Glomerular visceral epithelial cell (primary cell): ENCODE measurements around the gene RPS21.

ENCODE experiments used
- DNase-seq: peaks from one replicate; pipeline ENCODE4 v3.0.0-alpha.2; 2016; ENCODE audit errors: extremely low spot score

RPS21 gene

DNA sequence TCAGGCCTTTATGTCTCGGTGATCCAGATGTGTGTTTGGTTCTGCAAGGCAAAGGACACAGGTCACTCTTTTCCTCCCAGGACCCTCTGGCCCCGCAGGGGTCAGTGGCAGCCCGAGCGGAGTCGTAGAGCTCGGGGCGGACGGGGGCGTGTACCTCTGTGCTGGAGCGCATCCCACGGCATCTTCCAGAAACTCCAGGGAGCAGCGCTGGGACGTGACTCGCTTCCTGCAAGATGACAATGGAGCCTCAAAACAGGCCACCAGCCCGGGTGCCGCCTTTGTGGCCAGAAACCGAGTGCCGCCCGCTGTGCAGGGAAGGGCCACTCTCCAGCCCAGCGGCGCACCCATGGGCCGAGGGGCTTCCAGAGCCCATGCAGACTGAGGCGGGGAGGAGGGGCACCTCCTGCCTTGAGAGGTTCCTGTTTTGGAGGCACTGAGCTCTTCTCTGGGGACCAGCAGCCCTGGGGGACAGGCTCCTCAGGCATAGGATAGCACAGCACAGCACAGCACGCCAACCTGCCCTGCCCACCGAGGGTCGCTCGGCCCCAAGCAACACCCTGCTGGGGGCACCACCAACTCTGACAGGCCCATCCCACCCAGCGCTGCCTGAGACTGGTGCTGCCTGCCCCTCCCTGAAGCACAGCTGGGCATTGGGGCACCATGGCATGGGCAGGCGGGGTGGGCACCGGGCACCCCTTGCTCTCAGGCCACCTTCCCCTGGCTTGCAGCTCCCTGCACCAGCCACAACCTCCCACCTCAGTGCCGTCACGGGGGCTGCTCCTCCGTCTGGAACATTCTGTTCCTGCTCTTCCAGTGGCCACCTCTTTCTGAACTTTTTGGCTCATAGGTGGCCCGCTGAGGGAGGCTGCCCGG is 9.7 kb downstream of the RPS21 start:
- no peak for DNase-seq

DNA sequence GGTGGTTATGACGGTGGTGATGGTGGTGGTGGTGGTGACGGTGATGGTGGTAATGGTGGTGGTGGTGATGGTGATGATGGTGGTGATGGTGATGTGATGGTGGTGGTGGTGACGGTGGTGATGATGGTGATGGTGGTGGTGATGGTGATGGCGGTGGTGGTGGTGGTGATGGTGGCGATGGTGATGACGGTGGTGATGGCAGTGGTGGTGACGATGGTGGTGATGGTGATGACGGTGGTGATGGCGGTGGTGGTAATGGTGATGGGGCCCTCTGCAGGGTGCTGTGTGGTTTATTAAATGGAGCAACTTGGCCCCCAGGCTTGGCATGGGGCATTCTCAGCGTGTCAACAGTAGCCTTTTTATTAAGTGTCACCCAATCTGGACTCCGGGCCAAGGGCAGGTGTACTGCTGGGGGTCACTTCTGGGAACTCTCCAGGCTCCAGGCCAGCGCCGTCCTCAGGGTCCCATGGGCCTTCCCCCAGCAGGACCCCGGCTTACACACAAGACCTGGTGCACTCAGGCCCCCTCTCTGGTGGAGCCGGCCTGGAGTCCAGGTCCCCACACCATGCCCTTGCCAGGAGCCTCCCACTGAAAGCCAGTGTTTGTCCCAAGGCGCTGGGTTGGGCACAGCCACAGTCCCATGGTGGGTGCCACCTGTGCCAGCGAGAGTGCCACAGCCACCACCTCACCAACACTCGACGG is 11.4 kb downstream of the RPS21 start:
- no peak for DNase-seq

DNA sequence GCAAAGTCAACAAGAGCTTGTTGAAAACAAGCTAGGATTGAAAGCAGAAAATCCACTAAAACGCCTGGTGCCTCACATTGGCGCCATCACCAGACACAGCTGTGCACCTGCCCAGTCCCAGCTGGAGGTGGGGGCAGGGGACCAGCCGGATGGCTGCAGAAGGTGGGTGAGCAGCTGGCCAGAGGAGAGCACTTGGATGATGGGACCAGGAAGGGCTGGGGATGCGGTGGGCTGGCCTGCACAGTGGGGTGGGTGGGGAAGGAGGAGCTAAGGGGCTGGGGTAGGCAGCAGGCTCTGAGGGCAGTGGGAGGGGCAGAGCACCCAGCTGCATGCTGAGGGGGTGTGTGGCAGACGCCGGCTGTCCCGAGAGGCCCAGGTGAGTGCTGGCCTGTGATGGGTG is 13.1 kb downstream of the RPS21 start:
- no peak for DNase-seq

DNA sequence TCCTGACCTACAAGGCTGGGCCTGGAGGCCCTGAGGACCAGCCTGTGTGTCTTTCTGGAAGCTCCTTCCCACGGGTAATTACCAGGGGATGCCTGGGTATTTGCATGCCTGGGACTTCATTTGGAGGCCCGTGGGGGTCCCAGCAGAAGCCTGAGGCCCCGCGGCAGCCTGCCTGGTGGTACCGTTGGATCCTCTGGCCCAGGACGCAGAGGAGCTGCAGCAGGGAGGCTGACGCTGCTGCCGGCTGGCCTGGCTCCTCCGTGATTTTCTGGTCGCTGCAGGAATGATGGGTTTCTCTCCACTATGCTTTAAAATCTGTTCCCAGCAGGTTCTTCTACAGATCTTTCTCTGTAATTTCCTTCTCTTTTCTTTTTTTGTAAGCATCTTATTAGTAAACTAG is 13.6 kb downstream of the RPS21 start:
- DNase-seq, result no peak

DNA sequence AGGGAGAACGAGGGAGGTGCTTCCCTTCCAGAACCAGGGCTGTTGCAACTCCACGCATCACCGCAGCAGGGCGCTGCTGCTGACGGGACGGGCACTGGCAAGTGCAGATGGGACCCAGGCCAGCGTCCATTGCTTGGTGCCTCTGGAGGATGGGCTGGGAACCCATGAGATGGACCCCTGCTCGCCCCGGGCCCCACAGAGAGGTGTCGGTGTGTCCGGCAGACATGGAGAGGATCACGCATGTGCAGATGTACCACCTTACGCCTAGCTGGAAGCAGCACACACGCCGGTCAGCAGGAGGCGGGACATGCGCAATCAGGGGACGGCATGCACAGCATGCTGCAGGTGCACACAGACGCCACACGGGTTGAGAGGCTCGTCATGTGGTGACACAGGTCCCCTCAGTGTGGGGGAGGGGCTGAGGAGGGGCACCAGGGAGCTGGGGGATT is 14.5 kb downstream of the RPS21 start:
- DNase-seq, result no peak

DNA sequence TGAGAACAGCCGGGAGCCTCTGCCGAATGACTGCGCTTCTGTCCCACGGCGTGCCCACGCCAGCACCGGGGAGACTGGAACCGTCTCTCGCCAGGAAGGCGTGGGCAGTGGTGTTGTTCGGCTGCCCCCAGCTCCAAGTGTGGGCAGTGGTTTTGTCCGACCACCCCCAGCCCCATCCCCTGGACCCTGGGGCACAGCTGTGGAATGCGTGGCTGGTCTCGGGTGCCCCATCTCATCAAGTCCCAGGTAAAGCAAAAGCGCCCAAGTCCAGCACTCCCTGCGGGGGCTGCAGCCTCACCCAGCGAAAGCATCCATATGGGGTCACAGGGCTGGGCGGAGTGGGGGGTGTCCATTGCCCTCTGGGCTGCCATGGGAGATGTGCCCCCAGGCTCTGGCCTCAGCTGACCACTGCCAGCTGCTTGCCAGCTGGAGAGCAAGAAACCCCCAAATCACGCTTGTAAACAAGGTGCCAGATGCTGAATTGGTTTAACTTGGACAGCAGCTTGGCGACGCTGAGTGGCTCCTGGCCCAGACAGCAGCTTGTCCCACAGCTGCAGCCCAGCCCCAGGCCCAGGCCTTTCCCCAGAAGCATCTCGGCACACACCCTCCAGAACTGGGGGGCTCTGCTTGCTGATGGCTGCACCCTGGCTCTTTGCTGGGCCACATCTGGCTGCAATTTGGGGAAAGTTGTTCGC is 15.7 kb downstream of the RPS21 start:
- no peak for DNase-seq

DNA sequence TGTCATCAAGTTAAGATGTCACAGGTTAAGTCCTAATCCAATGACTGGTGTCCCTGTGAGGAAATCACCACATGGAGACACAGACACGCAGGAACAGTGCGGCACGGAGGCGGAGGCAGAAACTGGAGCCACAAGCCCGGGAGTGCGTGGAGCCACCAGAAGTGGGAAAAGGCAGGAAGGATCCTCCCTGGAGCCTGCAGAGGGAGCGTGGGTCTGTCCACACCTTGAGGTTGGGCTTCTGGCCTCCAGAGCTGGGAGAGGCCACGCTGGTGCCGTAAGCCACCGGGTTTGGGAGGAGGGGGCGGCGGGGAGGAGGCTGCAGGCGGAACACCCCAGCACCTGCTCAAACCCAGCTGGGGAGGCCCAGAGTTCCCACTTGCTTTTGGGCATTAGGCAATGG is 16.4 kb downstream of the RPS21 start:
- DNase-seq, result no peak

DNA sequence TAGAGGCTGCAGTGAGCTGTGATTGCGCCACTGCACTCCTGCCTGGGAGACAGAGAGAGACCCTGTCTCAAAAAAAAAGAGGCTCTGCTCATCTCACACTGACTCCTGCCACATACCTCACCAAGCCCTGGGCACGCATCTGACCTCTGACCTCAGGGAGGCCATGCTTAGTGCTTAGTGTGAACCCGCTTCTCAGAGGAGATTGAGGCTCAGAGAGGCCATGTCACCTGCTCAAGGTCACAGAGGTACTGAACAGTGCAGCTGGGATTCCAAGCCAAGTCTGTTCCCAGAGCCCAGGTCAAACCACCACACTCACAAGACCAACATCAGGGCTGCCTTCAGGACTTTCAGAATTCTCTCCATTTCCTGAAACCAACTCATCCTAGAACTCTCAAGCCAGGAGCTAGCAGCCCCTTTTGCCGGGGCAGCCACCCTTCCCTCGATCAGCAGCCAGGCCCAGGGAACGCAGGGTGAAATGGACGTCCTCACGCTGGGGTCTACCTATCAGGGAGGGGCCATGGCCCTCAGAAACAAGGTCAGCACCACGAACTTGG is 17.3 kb downstream of the RPS21 start:
- no peak for DNase-seq

DNA sequence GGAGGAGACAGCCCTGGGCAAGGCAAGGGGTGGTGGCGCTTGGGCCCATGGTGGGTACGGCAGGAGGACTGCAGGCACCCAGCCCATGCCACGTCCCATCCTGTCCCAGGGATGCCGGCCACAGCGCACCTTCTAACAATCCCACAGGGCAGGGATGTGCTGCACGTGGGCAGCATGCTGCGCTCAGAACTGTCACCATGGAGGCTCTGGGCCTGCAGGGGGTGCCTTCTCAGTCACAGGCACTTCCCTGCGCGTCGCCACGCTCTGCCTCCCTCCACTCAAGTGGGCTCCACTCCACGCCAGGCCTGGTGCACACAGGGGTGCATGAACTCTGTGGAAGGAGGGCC is 17.8 kb downstream of the RPS21 start:
- DNase-seq, result no peak

DNA sequence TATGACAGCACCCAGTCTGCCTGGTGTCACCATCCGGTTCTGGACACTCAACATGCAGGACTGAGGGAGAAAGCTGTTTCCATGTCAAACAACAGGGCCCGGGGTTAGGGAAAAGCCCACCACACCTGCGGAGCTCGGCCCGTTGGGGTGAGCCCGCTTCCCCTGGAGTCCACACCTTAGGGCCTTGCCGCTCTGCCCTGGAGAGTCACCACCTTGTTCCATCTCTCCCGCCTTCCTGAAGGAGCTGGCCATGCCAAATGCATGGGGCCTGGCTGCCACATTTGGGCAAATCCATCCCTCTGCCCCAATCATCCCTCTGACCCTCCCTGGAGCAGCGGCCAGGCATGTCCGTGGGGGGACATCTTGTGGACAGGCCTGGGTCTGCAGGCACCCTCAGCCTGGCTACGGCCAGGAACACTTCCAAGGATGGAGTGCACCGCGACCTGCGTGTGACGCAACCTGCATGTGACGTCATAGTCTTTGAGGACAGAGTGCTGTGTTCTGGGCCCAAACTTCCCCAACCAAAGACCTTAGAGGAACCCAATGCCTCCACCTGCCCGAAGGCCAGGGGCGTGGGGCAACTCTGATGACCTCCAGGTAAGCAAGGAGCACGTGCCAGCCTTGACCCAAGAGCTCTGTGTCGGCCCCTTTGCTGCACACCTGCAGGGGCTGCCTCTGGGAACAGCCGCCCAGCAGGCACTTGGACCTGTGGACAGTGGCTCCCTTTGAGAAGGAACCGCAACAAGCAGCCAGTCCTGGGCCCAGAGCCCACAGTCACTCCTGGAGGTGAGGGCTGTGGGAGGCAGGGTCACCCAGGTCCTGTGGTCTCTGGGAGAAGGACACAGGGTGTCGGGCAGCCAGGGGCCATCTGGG is 18.4 kb downstream of the RPS21 start:
- peak; percentile 44 for DNase-seq

DNA sequence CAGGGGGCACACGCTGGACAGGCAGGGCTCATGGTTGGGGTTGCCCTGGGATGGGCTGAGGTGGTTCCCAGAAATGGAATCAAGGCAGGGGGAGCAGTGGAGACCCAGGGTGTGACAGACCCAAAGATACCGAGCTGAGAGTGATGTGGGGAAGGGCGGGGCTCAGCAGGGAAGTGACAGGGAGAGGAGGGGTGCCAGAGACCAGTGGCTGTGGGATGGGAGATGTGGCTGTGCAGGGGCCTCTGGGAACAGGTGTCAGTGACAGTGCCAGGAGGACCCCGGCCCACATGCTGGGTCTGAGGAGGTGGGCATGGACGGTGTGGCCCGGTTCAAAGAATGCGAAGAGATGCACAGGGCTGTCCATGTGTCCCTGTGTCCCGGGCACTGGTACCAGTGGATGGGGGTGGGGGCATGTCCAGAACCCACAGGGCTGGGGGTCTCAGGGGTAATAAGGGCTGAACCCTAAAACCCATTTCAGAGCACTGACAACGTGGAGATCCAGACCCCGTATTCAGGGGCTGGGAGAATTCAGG is 19.1 kb downstream of the RPS21 start:
- no peak for DNase-seq

DNA sequence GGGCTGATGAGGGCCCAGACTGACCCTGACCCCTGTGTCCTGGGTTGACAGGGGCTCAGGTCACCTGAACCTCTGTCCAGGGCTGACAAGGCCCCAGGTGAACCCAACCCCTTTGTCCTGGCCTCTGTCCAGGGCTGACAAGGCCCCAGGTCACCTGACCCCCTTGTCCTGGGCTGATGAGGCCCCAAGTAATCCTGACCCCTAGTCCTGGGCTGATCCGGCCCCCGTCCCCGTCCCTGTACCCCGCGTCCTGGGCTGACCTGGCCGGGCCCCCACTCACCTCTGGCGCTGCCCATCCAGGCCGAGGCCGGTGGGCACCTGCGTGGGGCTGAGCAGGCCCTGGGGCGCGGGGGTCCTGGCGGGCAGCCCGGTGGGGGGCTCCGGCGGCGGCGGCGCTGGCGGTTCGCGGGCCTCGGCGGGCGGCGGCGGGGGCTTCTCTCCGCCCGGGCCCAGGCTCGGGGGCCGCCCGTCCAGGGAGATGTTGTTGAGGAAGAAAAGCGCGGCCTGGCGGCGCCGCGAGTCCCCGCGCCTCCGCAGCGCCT is 19.8 kb downstream of the RPS21 start:
- DNase-seq, result no peak

DNA sequence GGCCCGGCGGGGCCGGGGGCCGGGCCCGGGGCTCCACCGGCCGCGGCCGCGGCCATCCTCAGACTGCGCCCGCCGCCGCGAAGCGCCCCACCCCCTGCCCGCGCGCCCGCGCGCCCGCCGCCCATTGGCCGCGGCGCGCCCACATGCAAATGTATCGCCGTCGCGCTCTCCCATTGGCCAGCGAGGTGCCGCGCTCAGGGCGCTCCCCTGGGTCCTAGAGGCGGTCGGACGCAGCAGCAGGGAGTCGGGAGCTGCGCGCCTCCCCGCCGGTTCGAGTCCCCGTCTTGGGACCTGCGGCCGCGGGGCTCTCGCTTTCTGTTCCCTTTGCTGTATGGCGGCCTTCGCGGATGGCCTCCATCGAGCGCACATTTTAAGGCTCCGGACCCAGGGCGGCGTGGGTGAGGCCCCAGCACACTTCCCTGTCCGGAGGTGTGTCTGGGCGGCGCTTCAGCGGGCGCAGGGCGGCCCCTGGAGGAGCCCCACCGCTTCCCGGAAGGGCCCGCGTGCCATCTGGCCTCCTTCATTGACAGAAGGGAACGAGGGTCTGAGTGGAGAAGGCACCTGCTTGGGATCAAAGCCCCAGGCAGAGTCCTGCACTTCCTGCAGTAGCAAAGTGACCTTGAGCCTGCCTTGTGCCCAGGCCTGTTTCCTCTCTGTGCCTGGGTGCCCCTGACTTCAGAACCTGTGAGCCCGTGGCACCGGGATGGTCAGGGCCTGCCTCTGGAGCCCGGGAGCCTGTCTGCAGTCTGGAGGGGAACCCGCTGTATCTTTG is 20.5 kb downstream of the RPS21 start, which contains the start of gene CABLES2:
Gene CABLES2 (minus strand): TSS at position 65 of the 772 bp plus-strand sequence. CDS start 9 bp downstream, at position 56.
- DNase-seq, result peak; percentile 95

DNA sequence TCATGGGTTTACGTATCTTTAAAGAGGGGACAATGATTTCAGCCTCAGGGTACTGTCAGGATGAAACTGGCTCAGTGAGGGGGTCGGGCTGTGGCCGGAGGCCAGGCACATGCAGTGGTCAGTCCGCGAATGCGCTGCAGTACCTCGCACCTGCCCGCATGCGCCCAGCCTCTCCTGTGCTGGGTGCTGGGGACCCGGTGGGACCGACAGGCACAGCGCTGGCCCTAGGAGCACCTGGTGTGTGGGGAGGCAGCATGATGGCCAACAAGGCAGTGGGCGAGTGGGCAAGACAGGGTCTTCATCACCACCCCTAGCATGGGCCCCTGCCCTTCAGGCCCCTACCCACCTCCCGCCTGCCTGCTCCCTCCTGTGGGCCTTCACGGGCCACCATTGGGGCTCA is 21.2 kb downstream of the RPS21 start:
- DNase-seq, result no peak

DNA sequence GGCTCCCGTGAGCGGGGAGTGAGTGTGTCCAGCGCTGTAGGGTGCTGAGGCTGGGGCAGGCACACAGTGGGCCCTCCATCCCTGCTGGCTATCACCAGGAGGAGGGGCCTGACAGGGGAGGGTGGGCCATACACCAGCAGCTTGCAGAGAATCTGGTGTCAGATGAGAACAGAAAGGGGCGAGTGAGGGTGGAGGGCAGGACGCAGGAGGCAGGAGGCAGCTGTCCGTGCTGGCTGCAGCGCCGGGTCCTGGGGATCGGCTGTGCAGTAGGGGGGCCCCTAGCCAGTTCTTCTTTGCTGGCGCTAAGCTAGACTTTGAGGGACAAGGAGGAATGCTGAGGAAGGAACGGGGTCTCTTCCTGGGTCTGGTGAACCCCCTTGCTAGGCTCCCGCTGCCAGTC is 21.7 kb downstream of the RPS21 start:
- no peak for DNase-seq

DNA sequence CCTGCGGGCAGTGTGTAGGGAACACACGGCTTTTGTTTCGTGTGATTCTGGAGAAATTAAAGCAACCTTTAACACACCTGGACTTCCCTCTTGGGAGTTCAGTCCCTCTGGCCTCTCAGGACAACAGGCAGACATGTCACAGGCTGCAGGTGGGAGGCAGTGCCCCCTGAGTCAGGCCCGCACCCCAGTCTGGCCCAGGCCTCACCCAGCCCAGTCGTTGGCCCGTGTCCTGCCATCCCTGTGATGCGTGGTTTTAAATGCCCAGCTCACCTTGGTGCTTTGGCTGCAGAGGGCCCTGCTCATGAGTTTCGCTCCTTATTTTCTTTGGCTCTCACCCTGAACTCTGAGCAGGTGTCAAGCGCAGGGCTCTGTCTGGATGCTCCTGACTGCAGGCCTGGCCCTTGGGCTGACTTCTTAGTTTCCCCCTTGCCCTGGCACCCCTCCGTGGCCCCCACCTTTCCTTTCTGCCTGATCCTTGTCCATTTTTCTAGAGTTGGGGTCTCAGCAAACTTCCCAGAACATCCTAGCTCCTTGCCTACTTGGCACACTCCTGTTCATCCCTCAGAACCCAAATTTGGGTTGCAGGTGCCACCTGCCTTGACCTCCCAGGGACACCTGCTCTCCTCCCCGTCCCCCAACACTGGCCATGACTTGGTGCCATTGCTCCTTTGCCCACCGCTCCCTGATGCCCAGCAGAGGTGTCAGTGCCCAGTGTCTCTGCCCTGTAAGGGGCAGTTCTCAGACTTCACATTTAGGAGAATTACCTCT is 22.4 kb downstream of the RPS21 start:
- DNase-seq, result no peak

DNA sequence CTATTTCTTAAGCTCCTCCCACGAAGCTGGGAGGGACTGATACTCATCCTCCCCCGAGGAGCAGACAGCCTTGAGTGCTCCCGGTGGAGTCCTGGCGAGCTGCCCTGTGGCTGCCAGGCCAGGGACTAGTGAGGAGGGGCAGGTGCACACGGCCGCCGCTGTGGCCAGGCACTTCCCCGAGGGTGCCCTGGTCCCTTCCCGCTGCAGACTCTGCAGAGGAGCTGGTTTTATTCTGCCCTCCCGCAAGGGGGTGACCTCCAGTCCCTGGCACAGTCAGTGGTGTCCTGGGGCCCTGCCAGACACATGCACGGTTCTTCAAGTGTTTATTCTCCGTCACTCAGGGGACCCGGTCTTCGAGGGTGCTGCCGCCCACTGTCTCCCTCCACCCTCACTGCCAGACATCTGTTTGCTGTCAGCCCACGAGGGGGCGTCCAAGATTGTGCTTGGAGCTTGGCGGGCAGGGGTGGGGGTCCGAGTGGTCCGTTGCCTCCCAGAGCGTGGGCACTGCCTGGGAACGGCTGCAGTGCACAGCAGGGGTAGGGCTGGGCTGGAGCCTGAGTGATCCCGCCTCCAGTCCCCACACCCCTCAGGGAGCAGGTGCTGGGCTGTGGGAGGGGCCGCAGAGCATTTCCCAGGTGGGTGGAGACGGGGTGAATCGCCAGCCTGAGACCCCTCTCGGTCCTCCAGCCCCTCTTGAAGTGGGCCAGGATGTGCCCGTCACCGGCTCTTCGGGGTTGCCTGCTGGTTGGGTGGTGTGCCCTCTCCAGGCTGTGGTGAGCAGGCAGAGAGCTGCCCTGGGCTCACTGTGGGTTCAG is 23.2 kb downstream of the RPS21 start:
- peak; percentile 79 for DNase-seq

DNA sequence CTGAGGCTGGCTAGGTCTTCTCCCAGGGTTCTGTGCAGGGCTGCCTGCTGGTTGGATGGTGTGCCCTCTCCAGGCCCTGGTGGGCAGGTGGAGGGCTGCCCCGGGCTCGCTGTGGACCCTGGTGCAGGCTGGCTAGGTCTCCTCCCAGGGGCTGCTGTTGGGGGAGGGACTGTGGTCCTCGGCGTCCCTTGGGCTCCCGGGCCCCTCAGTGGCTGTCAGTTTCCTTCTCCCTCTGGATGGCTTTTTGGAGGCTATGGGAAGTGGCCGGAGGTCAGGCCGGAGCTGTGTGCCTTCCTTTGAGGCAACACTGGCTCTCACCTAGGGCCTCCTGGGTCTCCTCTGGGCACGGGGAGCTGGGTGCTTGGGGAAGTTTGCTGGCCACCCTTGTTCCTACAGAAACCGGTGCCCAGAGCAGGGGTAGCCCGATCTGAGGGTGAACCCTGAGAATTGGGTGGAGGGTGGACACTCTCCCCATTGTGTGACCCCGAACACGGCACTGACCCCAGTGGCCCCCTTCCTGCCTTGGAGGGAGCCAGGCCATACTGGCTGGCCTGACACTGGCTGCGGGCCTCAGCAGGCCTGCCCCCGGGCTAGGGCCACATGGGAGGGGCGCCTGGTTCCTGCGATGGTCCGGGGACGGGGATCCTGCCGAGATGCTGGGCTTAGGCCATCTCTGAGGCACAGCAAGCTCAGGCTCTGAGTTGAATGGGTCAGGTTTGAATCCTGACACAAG is 24.0 kb downstream of the RPS21 start:
- DNase-seq, result no peak
